Stomach (tissue), 4 donors: ENCODE results near the gene SFXN1.

Experiments used
- CTCF ChIP-seq, 7 experiments: fragments of 450-650 bp in 4 of 7; fragments of 200-600 bp in 3 of 7; sonication (generic) in 3 of 7; IDR thresholded peaks; one replicate each; pipeline ENCODE4 v1.5.1; 2016 to 2019; ENCODE audit warnings: antibody characterized with exemption in 7 of 7, control low read depth in 2 of 7, mild to moderate bottlenecking in 1 of 7
- EP300 ChIP-seq: sonication (generic); formaldehyde crosslinking; IDR thresholded peaks from one replicate; pipeline ENCODE4 v1.6.1; 2017; ENCODE audit warnings: antibody characterized with exemption
- POLR2A ChIP-seq, 4 donors: fragments of 450-650 bp; IDR thresholded peaks; one replicate each; pipeline ENCODE4 v1.6.1; 2016; ENCODE audit warnings: antibody characterized with exemption in 4 of 4, control low read depth in 2 of 4, mild to moderate bottlenecking in 1 of 4, moderate library complexity in 1 of 4

DNA sequence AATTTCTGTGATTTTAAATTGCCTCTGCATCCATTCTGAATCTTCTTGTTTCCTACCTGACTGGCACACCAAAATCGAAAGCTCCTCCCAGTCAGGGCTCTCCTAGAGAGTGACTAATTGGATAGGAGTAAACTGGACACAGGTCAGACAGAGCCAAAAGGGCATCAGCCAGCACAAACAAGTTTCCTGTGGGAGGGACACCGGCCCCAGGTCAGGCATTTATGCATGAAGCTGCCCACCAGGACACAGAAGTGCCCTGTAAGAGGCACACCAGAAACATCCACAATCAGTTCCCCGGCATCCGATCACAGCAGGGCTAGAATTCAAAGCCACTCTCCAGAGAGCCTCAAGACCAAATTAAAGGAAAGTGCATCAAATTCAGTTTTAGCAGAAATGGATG, 78.4 kb downstream of the SFXN1 start:
- TF ChIP-seq POLR2A (IDR thresholded peaks at IDR 0.05) = no peak
- no peak for TF ChIP-seq CTCF (IDR thresholded peaks at IDR 0.05)
- TF ChIP-seq EP300 = no peak
